HFFc6 (cell line): ENCODE data around the gene HOXA9. TPM values are rescaled to one million over a fixed set of nuclear protein-coding genes. Genes with fewer than 3 reads are reported as not detected.

ENCODE experiments used
- DNase-seq: peaks from one replicate; pipeline ENCODE4 v3.0.0-alpha.2; 2018
- H3K27ac Mint-ChIP-seq: 2 replicates; pipeline ENCODE4 v1.8.0; 2020; ENCODE audit warnings: mild to moderate bottlenecking, mixed read lengths
- H3K27me3 Mint-ChIP-seq: 2 replicates; pipeline ENCODE4 v1.8.0; 2021; ENCODE audit warnings: mild to moderate bottlenecking, moderate library complexity, mixed read lengths; ENCODE audit not compliant: insufficient read depth
- H3K36me3 Mint-ChIP-seq: 2 replicates; pipeline ENCODE4 v1.8.0; 2021; ENCODE audit warnings: low read depth, mixed read lengths
- H3K4me1 Mint-ChIP-seq: 2 replicates; pipeline ENCODE4 v1.8.0; 2020; ENCODE audit warnings: low read depth, mixed read lengths
- H3K4me3 Mint-ChIP-seq: 2 replicates; pipeline ENCODE4 v1.8.0; 2020; ENCODE audit warnings: mild to moderate bottlenecking, moderate library complexity, mixed read lengths
- H3K9me3 Mint-ChIP-seq: 2 replicates; pipeline ENCODE4 v1.8.0; 2020; ENCODE audit warnings: mild to moderate bottlenecking, mixed read lengths
- total RNA-seq, 6 experiments: library from RNA; stranded (reverse); fragmentation: NEBNext Ultra II Directional; extraction: Animal tissue kit (Norgen Biotek cat#: 25700); gene quantifications; 2 replicates in 1 of 6; 3 replicates in 5 of 6; pipeline ENCODE4 v1.2.3, GENCODE V29; 2021
- TF ChIP-seq, protein P1 (sequence below): fragments of 200-600 bp; sonication (generic); IDR thresholded peaks from 2 replicates; pipeline ENCODE4 v1.5.0; 2021; ENCODE audit warnings: antibody characterized with exemption, mild to moderate bottlenecking

The HOXA9 gene
- total RNA-seq, 6 experiments from 2014 or later = 25.2 to 37.0 (median 26.7) TPM

DNA sequence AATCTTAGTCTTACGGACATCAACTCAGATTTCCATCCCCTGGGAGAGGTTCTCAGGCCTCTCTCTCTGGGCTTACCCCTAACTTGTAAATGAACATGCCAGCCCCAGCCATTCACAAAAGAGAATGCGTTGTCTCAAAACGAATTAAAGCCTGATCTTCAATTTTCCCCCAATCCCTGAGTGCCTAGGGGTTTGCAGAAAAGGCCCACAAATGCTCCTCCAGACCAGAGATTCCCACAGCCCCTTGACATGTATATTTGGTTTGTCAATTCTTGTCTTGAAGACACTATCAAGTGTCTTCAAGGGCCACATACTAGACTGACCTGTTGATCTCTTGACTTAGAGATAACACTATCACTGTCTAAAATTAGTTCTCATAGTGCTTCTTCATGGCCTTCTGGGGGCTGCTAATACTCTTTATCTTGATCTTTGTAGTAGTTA, 46.4 kb upstream of the HOXA9 start:
- peaks cover 6% of the 10 kb centered on the region for H3K27me3 Mint-ChIP-seq
- H3K4me1 Mint-ChIP-seq = peaks cover 14% of the 10 kb centered on the region
- H3K4me3 Mint-ChIP-seq = no peak overlapping the region
- no peak overlapping the region for H3K27ac Mint-ChIP-seq
- TF ChIP-seq, protein P1, sequence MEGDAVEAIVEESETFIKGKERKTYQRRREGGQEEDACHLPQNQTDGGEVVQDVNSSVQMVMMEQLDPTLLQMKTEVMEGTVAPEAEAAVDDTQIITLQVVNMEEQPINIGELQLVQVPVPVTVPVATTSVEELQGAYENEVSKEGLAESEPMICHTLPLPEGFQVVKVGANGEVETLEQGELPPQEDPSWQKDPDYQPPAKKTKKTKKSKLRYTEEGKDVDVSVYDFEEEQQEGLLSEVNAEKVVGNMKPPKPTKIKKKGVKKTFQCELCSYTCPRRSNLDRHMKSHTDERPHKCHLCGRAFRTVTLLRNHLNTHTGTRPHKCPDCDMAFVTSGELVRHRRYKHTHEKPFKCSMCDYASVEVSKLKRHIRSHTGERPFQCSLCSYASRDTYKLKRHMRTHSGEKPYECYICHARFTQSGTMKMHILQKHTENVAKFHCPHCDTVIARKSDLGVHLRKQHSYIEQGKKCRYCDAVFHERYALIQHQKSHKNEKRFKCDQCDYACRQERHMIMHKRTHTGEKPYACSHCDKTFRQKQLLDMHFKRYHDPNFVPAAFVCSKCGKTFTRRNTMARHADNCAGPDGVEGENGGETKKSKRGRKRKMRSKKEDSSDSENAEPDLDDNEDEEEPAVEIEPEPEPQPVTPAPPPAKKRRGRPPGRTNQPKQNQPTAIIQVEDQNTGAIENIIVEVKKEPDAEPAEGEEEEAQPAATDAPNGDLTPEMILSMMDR = no peak
- DNase-seq = no peak
- no peaks in the 10 kb centered on the region for H3K9me3 Mint-ChIP-seq
- no peaks in the 10 kb centered on the region for H3K36me3 Mint-ChIP-seq

DNA sequence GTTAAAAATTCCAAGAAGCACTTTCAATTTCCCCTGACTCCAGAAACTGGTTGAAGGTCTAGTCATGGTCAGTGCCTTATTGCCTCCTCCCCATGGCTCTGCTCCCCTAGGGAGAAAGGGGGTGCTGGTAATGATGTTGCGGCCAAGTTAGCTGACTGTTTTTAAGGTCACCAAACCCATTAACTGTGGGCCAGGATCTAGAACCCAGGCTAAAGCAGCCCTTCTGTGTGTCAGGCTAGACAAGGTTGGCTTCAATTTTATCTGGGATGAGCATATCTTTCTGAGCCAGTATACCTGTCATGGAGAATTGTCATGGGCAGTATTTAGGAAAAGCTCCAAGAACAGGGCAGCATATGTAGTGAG, 45.7 kb upstream of the HOXA9 start:
- Mint-ChIP-seq H3K36me3 (no peaks in the 10 kb centered on the region), H3K9me3 (no peaks in the 10 kb centered on the region), H3K27me3 (peaks cover 8% of the 10 kb centered on the region), H3K4me3 (no peak overlapping the region), H3K27ac (no peak overlapping the region), H3K4me1 (peaks cover 14% of the 10 kb centered on the region)
- no peak for DNase-seq
- TF ChIP-seq, protein P1 = no peak

- TF ChIP-seq, protein P1 = peak; percentile 88
- peak overlapping the region; percentile 84 for H3K4me3 Mint-ChIP-seq
- DNase-seq = no peak
- H3K27me3 Mint-ChIP-seq = peaks cover 11% of the 10 kb centered on the region
- H3K27ac Mint-ChIP-seq = no peak overlapping the region
- H3K9me3 Mint-ChIP-seq = no peaks in the 10 kb centered on the region
- H3K4me1 Mint-ChIP-seq = peaks cover 14% of the 10 kb centered on the region
- no peaks in the 10 kb centered on the region for H3K36me3 Mint-ChIP-seq
Observed at GRCh38 chr7:27210441-27211083, 45.2 kb upstream of the HOXA9 start.

- no peak for DNase-seq
- TF ChIP-seq, protein P1 = no peak
- Mint-ChIP-seq H3K9me3 (no peaks in the 10 kb centered on the region), H3K4me3 (peak overlapping the region; percentile 84; the same call in 1 of the 2 replicates), H3K36me3 (no peaks in the 10 kb centered on the region), H3K27me3 (peaks cover 11% of the 10 kb centered on the region), H3K27ac (no peak overlapping the region), H3K4me1 (peaks cover 14% of the 10 kb centered on the region)
Observed at GRCh38 chr7:27209933-27210440, 44.6 kb upstream of the HOXA9 start.

- no peaks in the 10 kb centered on the region for H3K9me3 Mint-ChIP-seq
- TF ChIP-seq, protein P1 = no peak
- H3K36me3 Mint-ChIP-seq = no peaks in the 10 kb centered on the region
- no peak overlapping the region for H3K27ac Mint-ChIP-seq
- no peak for DNase-seq
- peaks cover 8% of the 10 kb centered on the region for H3K4me1 Mint-ChIP-seq
- H3K4me3 Mint-ChIP-seq = no peak overlapping the region
- peaks cover 8% of the 10 kb centered on the region for H3K27me3 Mint-ChIP-seq
Observed at GRCh38 chr7:27208998-27209397, 43.7 kb upstream of the HOXA9 start.
